HG03342 (cell line): Measurements from ENCODE around the gene TMEM248.
"Not testable (repeated sequence)": the region's sequence is repeated elsewhere in the genome, so short reads cannot be mapped to it uniquely, and the experiment has no call there.

ENCODE experiments used
- ATAC-seq: cut with Tn5 transposase; IDR thresholded peaks from one replicate; pipeline ENCODE4 v1.9.1; 2021; ENCODE audit warnings: mild to moderate bottlenecking, moderate library complexity; ENCODE audit not compliant: unreplicated experiment

The TMEM248 gene, protein sequence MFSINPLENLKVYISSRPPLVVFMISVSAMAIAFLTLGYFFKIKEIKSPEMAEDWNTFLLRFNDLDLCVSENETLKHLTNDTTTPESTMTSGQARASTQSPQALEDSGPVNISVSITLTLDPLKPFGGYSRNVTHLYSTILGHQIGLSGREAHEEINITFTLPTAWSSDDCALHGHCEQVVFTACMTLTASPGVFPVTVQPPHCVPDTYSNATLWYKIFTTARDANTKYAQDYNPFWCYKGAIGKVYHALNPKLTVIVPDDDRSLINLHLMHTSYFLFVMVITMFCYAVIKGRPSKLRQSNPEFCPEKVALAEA

GRCh38 chr7:66920769-66921395 is at the start of gene TMEM248:
Gene TMEM248 (plus strand): TSS chr7:66921225. CDS start chr7:66941866, 20,641 bp downstream.
- ATAC-seq: peak; percentile 77

- ATAC-seq: no peak
Observed at GRCh38 chr7:66873476-66873875, 47.5 kb upstream of the TMEM248 start.

DNA sequence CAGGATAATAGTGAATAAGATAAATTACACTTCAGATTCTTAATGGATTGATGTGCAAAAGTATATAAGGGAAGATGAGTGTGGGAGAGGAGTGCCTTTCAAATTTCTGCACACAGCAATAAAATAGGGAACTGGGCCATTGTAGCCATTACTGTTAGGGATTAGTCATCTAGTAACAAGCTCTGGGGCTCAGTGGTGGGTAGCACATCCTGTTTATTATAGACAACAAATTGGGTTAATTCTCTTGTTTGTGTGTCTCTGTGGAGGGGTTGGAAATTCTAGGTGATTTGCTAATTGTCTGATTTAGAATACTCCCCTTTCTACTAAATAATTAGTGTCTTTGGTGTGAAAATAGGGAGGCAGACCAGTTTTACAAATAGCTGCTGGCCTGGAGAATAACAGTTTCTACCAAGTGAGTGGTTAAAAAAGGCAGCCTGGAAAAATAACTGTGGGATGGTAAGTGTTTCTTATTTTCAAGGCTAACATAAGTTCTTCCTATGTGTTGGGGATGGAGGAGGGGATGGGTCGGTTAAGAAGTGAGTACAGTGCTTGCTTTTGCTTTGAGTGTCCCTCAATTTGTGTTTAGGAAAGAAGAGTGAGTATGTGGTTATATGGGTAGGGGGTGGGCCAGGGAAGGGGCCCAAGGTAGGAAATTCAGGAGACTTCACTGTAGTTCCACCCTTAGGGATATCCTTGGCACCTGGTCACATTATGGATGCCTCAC is 43.3 kb upstream of the TMEM248 start:
- peak; percentile 100 for ATAC-seq

DNA sequence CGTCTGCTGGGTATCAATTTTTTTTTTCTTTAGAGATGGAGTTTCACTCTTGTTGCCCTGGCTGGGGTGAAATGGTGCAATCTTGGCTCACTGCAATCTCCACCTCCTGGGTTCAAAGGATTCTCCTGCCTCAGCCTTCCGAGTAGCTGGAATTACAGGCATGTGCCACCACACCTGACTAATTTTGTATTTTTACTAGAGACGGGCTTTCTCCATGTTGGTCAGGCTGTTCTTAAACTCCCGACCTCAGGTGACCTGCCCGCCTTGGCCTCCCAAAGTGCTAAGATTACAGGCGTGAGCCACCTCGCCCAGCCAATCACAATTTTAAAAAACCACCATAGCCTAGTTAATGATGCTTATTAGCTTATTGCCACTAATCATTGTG is 42.7 kb upstream of the TMEM248 start:
- ATAC-seq: not testable (repeated sequence)

DNA sequence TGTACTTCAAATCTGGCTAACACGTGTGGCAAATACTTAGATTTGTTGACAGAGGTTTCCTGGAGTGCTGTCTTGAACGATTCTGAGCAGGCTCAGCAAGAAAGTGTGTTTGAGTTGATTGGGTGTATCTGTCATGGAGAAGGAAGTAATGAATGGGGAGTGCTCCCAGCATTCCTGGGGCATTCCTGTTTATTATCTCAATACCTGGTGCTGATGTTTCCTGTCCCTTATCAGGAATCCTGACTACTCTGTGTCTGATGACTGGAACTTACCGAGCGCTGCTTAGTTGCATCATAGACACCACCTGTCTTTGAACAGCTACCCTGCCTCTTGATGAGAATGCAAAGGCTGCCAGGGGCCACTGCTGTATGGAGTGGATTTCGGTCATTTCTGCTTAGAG is 41.0 kb upstream of the TMEM248 start:
- no peak for ATAC-seq

GRCh38 chr7:66880577-66880976 is 40.4 kb upstream of the TMEM248 start:
- not testable (repeated sequence) for ATAC-seq

DNA sequence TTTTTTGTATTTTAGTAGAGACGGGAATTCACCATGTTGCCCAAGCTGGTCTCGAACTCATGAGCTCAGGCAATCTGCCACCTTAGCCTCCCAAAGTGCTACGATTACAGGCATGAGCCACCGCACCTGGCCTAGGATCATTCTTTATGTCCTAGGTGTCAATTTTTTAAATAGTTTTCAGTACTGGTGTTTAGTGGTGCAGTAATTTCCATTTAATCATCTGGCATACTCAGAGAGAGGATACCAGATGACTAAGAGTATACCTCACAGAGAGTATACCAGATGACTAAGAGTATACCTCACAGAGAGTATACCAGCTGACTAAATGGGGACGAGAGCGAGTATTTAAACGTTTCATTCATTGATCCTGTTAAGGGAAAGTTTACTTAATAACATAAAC is 37.3 kb upstream of the TMEM248 start:
- no peak for ATAC-seq

DNA sequence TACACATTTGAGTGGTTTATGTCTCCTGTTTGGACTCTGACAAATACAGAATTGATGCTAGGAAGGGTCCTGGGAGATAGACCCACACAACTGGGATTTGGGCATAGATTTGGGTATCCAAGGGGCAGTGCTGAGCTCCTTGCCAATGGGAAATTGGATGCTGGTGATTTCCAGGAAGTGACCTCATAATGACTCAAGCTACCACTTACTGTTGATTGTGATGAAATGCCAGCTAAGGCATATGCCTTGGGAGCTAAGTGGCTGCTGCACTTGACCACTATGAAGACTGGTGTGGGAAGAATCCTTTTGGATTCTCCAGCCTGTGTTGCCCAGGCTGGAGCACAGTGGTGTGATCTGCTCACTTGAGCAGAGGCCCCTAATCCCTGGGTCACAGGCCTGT is 36.5 kb upstream of the TMEM248 start:
- ATAC-seq: not testable (repeated sequence)

GRCh38 chr7:66886152-66886551 is 34.9 kb upstream of the TMEM248 start:
- peak; percentile 82 for ATAC-seq

- ATAC-seq: not testable (repeated sequence)
Observed at GRCh38 chr7:66888223-66888622, 32.8 kb upstream of the TMEM248 start.

DNA sequence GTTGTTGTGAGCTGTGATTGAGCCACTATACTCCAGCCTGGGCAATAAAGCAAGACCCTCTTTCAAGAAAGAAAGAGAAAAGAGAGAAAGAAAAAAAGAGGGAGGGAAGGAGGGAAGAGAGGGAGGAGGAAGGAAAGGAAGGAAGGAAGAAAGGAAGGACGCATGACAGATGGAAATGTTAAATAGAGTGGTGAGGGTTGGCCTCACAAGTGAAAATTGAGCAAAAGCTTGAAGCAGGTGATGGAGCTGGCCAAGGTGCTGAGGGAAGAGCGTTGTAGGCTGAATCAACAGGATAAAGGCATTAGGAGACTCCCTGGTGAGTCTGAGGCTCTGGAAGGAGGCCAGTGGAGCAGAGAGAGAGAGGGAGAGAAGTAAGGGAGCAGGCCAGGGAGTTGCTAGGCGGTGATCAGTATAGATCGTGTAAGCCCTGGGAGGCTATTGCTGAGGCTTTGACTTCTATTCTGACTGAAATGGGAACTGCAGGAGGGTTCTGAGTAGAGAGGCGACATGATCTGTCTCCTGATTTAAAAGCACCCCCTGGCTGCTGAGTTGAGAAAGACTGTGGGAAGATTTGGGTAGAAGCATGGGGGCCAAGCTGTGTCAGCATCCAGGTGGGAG is 26.5 kb upstream of the TMEM248 start:
- ATAC-seq: no peak

- ATAC-seq: no peak
Observed at GRCh38 chr7:66896441-66896840, 24.6 kb upstream of the TMEM248 start.

GRCh38 chr7:66899552-66900280 is 21.3 kb upstream of the TMEM248 start:
- no peak for ATAC-seq

- no peak for ATAC-seq
Observed at GRCh38 chr7:66901941-66902843, 18.8 kb upstream of the TMEM248 start.

GRCh38 chr7:66902844-66903180 is 18.2 kb upstream of the TMEM248 start:
- no peak for ATAC-seq

GRCh38 chr7:66903360-66904062 is 17.5 kb upstream of the TMEM248 start:
- no peak for ATAC-seq

DNA sequence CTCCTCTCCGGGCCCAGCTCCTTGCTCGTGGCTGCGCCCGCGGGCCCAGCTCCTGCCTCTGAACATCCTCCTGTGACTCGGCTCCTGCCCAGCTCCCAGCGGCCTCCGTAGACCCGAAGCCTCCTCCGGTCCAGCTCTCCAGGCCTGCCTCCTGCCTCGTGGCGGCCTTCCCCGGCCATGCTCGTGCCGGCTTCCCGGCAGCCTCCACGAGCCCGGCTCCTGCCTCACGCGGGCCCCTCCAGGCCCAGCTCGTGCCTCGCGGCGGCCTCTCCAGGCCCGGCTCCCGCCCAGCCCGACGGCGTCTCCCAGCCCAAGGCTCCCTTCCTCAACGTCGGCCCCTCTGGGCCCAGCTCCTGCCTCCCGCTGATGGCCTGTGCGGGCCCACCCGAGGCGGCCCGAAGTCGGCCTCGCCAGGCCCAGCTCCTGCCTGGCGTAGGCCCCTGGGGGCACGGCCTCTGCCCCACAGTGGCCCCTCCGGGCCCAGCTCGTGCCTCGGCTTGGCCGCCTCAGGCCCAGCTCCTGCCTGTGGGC is 16.9 kb upstream of the TMEM248 start:
- ATAC-seq: no peak

DNA sequence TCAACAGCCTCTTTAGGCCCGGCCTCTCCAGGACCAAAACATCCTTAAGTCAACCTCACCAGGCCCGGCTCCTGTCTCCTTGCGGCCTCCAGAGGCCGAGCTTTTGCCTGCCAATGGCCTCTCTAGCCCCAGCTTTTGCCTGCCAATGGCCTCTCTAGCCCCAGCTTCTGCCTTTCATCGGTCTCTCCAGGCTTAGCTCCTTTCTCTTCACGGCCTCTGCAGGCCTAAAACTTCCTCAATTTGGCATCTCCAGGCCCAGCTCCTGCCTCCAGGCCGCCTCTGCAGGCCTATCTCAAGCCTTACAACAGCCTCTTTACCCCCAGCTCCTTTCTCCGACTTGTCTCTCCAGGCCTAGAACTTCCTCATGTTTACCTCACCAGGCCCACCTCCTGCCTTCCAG is 15.7 kb upstream of the TMEM248 start:
- no peak for ATAC-seq

DNA sequence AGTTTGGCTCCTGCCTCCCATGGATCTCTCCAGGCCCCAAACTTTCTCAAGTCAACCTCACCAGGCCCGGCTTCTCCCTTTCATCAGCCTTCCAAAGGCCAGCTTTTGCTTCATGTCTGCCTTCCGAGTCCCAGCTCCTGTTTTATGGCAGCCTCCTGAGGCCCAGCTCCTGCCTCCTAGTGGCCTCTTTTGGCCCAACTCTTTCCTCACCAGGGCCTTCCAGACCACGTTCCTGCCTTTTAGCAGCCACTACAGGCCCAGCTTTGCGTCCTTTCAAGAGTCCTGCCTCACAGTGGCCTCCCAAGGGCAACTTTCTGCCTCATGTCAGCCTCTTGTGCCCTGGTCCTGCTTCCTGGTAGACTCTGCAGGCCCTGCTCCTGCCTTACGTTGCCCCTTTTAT is 15.3 kb upstream of the TMEM248 start:
- ATAC-seq: no peak
